Hepatocyte (in vitro differentiated cells): ENCODE data around the gene HTR6. TPM values are rescaled to one million over a fixed set of nuclear protein-coding genes. Genes with fewer than 3 reads are reported as not detected.

ENCODE experiments used
- DNase-seq: peaks from one replicate; pipeline ENCODE4 v3.0.0-alpha.2; 2016; ENCODE audit warnings: low spot score
- H2AFZ ChIP-seq: fragments of 200-600 bp; sonication (generic); 2 replicates; pipeline ENCODE4 v1.6.0; 2016; ENCODE audit warnings: antibody characterized with exemption, mild to moderate bottlenecking
- H3K27ac ChIP-seq: fragments of 200-600 bp; sonication (generic); 2 replicates; pipeline ENCODE4 v1.5.1; 2016; ENCODE audit warnings: mild to moderate bottlenecking
- H3K27me3 ChIP-seq: fragments of 200-600 bp; sonication (generic); 2 replicates; pipeline ENCODE4 v1.6.1; 2016
- H3K36me3 ChIP-seq: fragments of 200-600 bp; sonication (generic); replicated peaks from 2 replicates; pipeline ENCODE4 v1.5.1; 2016; ENCODE audit warnings: low read depth; ENCODE audit not compliant: insufficient read depth
- H3K4me1 ChIP-seq: fragments of 200-600 bp; sonication (generic); 2 replicates; pipeline ENCODE4 v1.5.1; 2016; ENCODE audit warnings: mild to moderate bottlenecking, moderate library complexity; ENCODE audit not compliant: insufficient read depth
- H3K4me2 ChIP-seq: fragments of 200-600 bp; sonication (generic); 2 replicates; pipeline ENCODE4 v1.6.0; 2016
- H3K4me3 ChIP-seq: fragments of 200-600 bp; sonication (generic); 2 replicates; pipeline ENCODE4 v1.5.1; 2016; ENCODE audit warnings: mild to moderate bottlenecking
- H3K79me2 ChIP-seq: fragments of 200-600 bp; sonication (generic); 2 replicates; pipeline ENCODE4 v1.6.0; 2017; ENCODE audit warnings: mild to moderate bottlenecking
- H3K9me2 ChIP-seq: fragments of 200-600 bp; sonication (generic); replicated peaks from 2 replicates; pipeline ENCODE4 v1.6.0; 2017; ENCODE audit warnings: mild to moderate bottlenecking; ENCODE audit not compliant: insufficient read depth
- H3K9me3 ChIP-seq: fragments of 200-600 bp; sonication (generic); 2 replicates; pipeline ENCODE4 v1.5.1; 2016; ENCODE audit warnings: low read depth, mild to moderate bottlenecking
- H4K20me1 ChIP-seq: fragments of 200-600 bp; sonication (generic); 2 replicates; pipeline ENCODE4 v1.6.0; 2016; ENCODE audit warnings: mild to moderate bottlenecking; ENCODE audit not compliant: insufficient read depth, poor library complexity, severe bottlenecking
- CTCF ChIP-seq: fragments of 200-600 bp; sonication (generic); IDR thresholded peaks from 2 replicates; pipeline ENCODE4 v1.5.1; 2016; ENCODE audit warnings: antibody characterized with exemption, mild to moderate bottlenecking; ENCODE audit not compliant: poor library complexity
- EZH2 ChIP-seq: fragments of 200-600 bp; sonication (generic); IDR thresholded peaks from 2 replicates; pipeline ENCODE4 v1.6.1; 2016; ENCODE audit warnings: antibody characterized with exemption, mild to moderate bottlenecking, borderline replicate concordance
- EZH2phosphoT487 ChIP-seq: fragments of 200-600 bp; sonication (generic); IDR thresholded peaks from one replicate; pipeline ENCODE4 v1.6.1; 2018; ENCODE audit warnings: antibody characterized with exemption, mild to moderate bottlenecking, low read depth, moderate library complexity; ENCODE audit not compliant: unreplicated experiment, severe bottlenecking
- WGBS: methylation state at CpG from one replicate; pipeline ENCODE4 v1.1.6; 2016; ENCODE audit warnings: low lambda C conversion rate; ENCODE audit errors: missing lambda C conversion rate; 5-methylcytosine and 5-hydroxymethylcytosine counted together
- polyA plus RNA-seq: library from polyadenylated mRNA; unstranded; fragments of >200 nt; fragmentation: Nextera tagmentation; extraction: Ambion mirVana; gene quantifications from 2 replicates; pipeline ENCODE4 v1.2.1, GENCODE V29; 2016
- total RNA-seq: library from RNA; depleted of rRNA; stranded (reverse); fragments of >200 nt; gene quantifications from 2 replicates; pipeline ENCODE4 v1.2.3, GENCODE V29; 2014

The HTR6 gene
- total and polyA plus RNA-seq, 2 experiments from 2014 or later: not detected

DNA sequence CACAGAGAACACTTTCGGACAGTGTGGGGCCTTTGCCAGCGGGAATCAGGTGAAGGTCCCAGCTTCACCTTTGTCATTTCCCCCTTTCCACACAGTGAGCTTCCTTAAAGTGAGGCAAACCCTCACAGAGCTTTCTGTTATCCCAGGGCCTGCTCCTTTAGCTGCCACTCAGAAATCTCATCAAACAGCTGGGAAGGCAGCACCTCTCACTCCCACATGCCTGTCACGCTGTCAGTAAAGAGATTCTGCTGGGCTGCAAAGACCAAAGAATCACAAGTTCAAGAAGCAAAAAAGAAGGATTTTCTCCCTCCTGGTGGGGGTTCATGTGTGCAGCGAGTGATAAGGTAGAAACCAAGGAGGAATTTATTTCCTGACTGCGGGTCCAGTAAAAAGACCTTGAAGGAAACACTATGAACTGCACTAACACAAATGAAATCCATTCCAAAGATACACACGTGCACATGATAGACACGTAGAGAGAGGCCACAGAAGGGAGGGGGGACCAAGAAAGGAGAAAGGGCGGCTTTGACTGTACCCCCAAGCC, 44.0 kb downstream of the HTR6 start:
- Histone ChIP-seq H3K4me2 (no peak overlapping the region), H3K9me3 (no peaks in the 10 kb centered on the region), H3K27ac (no peak overlapping the region), H3K9me2 (no peaks in the 10 kb centered on the region), H3K4me3 (no peak overlapping the region), H4K20me1 (no peaks in the 10 kb centered on the region), H3K79me2 (no peaks in the 10 kb centered on the region), H3K4me1 (no peaks in the 10 kb centered on the region), H3K27me3 (no peaks in the 10 kb centered on the region), H3K36me3 (no peaks in the 10 kb centered on the region), H2AFZ (no peak overlapping the region)
- TF ChIP-seq CTCF (no peak), EZH2 (no peak), EZH2phosphoT487 (no peak)
- no peak for DNase-seq
- WGBS: 88% methylated on average over 8 of the region's 8 CpGs

DNA sequence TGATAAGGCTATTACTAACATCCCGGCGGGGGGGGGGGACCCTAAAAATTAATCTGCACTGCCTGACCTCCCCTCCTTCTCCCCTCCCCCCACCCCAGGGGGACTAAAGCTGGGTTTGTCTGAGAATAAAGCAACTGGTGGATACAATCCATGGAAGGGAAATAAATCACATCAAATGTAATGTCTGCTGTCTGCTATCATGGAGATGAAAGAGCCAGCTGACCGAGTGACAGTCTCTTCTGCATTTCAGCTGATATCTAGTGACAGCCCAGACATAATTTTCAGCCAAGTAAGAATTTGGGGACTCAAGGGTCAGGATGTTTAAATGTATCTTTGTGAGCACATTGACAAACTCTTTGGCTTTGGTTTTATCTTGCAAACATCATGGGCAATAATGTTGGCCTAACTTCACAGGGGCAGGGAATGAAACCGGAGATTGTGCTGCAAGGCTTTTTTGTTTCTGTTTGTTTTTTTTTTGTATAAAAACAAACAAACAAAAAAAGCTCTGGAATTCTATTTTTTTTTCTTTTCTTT, 44.7 kb downstream of the HTR6 start:
- H4K20me1 ChIP-seq: no peaks in the 10 kb centered on the region
- WGBS: 84% methylated on average over 3 of the region's 4 CpGs
- H3K36me3 ChIP-seq: no peaks in the 10 kb centered on the region
- H3K27ac ChIP-seq: no peak overlapping the region
- no peak for DNase-seq
- no peaks in the 10 kb centered on the region for H3K4me1 ChIP-seq
- H3K79me2 ChIP-seq: no peaks in the 10 kb centered on the region
- no peak overlapping the region for H2AFZ ChIP-seq
- TF ChIP-seq EZH2 (no peak), CTCF (no peak), EZH2phosphoT487 (no peak)
- H3K4me3 ChIP-seq: no peak overlapping the region
- no peaks in the 10 kb centered on the region for H3K9me3 ChIP-seq
- H3K9me2 ChIP-seq: no peaks in the 10 kb centered on the region
- H3K27me3 ChIP-seq: no peaks in the 10 kb centered on the region
- H3K4me2 ChIP-seq: no peak overlapping the region

- Histone ChIP-seq H2AFZ (no peak overlapping the region), H3K36me3 (no peaks in the 10 kb centered on the region), H3K9me2 (no peaks in the 10 kb centered on the region), H3K4me1 (no peaks in the 10 kb centered on the region), H3K79me2 (no peaks in the 10 kb centered on the region), H4K20me1 (no peaks in the 10 kb centered on the region), H3K9me3 (no peaks in the 10 kb centered on the region), H3K27ac (no peak overlapping the region), H3K4me2 (no peak overlapping the region), H3K27me3 (no peaks in the 10 kb centered on the region), H3K4me3 (no peak overlapping the region)
- WGBS: 85% methylated on average over 12 of the region's 12 CpGs
- no peak for DNase-seq
- TF ChIP-seq EZH2phosphoT487: no peak
- TF ChIP-seq EZH2: no peak
- TF ChIP-seq CTCF: no peak
Observed at GRCh38 chr1:19710825-19711611, 46.3 kb downstream of the HTR6 start.
